ENCODE results near the gene CCIN.
A peak's percentile ranks its signal among the peaks of the same experiment; 100 is the strongest.

The CCIN gene

DNA sequence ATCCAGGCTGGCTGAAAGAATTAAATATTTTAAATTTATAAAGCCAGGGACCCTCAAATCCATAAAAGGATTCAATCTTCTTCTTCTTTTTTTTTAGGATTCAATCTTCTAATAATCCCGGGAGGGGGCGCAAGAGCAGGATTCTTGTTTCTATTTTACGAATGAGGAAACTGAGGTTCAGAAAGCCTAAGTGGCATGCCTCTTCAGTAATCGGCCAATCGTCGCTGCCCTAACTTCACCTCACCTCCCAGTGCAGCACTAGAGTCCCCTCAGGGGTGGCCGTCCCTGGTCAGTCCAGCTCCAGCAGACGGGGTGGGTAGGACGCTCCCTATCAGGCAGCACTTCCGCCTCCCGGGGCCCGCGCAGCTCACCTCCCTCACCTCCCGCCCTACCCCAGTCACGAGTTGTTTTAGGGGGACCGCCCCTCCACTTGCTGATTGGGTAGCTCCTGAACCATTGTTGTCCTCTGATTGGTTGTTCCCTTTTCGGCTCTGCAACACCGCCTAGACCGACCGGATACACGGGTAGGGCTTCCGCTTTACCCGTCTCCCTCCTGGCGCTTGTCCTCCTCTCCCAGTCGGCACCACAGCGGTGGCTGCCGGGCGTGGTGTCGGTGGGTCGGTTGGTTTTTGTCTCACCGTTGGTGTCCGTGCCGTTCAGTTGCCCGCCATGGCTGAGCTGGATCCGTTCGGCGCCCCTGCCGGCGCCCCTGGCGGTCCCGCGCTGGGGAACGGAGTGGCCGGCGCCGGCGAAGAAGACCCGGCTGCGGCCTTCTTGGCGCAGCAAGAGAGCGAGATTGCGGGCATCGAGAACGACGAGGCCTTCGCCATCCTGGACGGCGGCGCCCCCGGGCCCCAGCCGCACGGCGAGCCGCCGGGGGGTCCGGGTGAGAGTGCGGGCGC lies 21.5 kb downstream of the CCIN start, which contains the start of gene CLTA:
Gene CLTA, plus strand, starts transcription at position 534 of the 902 bp plus-strand sequence. Its CDS starts 136 bp downstream, at position 670.
- DNase-seq (ENCODE audit: low read depth): peak; percentile 97

DNA sequence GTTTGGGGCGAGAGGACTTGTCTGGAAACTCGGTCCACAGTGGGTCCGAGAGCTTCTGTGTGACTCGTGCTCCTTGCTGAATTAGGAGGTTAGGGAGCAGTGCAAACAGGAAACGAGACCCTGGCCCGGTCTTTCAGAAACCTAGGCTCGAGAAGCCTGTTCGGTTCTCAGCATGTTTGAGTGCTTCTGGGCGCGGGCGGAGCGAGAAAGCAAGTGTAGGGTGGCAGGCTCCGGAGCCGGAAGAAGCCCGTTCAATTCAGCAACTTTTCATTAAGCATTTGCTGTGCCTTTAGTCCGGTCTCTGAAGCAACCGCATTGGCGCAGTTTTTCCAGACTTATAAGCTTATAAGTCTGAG lies 22.1 kb downstream of the CCIN start:
- no peak for DNase-seq (ENCODE audit: low read depth)

DNA sequence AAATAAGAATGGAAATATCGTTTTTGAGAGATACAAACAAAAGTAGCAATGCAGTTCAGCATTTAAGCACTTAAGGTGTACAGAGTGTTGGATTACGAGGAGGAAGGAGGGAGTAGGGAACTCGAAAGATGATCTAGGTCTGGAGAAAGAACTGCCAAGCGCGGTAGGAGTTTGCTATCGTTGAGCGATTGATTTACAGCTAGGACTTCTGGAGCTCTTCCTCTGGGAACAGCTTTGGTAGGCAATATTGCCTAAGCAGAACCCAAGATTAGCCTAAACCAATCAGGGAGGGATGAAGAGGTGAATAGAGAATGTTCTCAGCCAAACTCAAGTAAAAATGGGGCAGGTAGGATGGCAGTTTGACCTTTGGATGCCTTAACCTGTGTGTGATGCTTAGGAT lies 22.5 kb downstream of the CCIN start:
- no peak for DNase-seq (ENCODE audit: low read depth)

- no peak for DNase-seq (ENCODE audit: low read depth)
Measured at GRCh38 chr9:36192196-36192595, 23.0 kb downstream of the CCIN start.

DNA sequence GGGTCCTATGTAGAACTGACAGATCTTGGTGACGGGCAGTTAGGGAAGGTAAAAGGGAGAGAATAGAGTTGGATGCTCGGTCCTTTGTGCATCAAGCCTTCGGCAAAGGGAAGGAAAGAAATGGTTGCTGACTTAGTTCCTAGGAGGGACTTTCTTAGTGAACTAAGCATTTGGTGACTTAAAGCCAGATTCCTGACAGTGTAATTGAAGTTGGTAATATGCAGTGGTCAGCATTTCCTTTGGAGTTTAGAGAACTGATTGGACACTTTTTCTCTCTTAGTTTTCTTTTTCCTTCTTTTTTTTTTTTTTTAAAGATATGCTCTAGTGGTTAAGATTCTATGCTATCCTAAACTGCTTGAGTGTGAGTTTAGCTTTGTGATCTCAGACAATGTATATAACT lies 23.8 kb downstream of the CCIN start:
- no peak for DNase-seq (ENCODE audit: low read depth)

- DNase-seq (ENCODE audit: low read depth): no peak
Measured at GRCh38 chr9:36194326-36195000, 25.3 kb downstream of the CCIN start.

- DNase-seq (ENCODE audit: low read depth): no peak
Measured at GRCh38 chr9:36204906-36205547, 35.8 kb downstream of the CCIN start.

DNA sequence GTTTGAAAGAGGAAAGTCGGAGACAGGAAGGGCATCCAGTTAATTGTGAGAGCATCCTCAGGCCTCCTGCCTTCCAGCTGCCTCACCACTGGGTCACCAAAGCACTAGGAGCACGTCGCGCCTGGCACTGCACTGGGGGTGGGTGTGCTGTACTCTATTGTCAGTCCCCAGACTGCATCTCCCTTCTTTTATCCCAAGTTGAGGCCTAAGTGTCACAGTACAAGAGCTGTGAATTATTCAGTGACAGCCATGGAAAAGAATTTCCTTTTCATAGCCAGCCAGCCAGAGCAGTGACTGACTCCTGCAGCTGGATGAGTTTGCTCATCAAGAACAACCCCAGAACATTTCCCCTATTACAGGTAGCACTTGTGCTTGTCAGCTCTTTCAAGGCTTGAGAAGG lies 37.8 kb downstream of the CCIN start:
- no peak for DNase-seq (ENCODE audit: low read depth)

GRCh38 chr9:36207546-36208012 lies 38.4 kb downstream of the CCIN start:
- DNase-seq (ENCODE audit: low read depth): no peak

- no peak for DNase-seq (ENCODE audit: low read depth)
Measured at GRCh38 chr9:36208521-36209253, 39.5 kb downstream of the CCIN start.

- no peak for DNase-seq (ENCODE audit: low read depth)
Measured at GRCh38 chr9:36210722-36211121, 41.5 kb downstream of the CCIN start.

DNA sequence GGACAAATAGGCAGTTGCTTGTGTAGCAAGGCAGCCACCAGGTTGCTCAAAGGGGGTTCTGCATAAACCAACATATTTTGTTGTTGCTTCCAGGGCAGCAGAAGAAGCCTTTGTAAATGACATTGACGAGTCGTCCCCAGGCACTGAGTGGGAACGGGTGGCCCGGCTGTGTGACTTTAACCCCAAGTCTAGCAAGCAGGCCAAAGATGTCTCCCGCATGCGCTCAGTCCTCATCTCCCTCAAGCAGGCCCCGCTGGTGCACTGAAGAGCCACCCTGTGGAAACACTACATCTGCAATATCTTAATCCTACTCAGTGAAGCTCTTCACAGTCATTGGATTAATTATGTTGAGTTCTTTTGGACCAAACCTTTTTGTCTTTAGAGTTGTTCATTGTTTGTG lies 42.3 kb downstream of the CCIN start:
- no peak for DNase-seq (ENCODE audit: low read depth)

DNA sequence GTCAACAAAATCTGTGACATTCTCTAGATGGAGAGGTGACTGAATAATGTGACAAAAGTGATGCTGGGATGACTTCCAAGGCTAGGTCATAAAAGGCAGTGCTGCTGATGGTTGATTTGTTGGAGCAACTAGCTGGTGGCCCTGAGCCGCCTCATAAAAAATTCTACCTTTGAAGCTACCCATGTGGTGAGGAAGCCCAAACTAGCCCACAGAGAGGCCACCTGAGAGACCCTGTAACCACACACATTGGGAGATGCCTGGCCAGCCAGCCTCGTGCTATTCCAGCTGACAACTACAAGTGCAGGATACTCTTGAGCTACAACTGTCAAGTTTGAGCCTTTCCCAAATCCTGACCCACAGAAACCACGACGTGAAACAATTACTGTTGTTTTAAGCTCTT lies 44.2 kb downstream of the CCIN start:
- no peak for DNase-seq (ENCODE audit: low read depth)

DNA sequence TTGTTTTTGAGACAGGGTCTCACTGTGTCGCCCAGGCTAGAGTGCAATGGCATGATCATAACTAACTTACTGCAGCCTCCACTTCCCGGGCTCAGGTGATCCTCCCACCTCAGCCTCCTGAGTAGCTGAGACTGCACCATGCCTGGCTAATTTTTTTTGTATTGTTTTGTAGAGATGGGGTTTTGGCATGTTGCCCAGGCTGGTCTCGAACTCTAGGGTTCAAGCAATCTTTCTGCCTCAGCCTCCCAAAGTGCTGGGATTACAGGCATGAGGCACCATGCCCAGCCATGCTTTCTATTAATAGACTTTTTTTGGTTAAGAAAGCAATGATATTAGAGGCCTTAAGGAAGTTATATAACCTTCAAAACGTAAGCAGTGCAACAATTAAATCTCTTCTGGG lies 44.8 kb downstream of the CCIN start:
- no peak for DNase-seq (ENCODE audit: low read depth)

DNA sequence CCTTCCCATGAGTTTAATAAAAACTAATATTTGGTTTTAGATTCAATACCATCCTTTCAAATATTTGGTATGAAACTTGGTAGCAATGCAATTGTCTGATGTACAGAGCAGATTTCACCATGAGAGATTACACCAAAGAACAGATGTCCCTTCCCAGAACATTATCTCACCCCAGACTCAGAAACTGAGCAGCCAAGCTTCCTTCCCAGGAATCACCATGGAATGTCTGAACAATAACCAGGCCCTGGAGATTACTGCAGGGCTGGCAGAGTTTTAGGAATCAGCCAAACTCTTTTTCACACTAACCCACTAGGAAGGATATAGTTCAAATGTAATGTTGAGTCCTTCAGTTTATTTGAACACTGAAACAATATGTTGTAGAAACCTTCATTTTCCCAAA lies 45.4 kb downstream of the CCIN start:
- DNase-seq (ENCODE audit: low read depth): no peak

DNA sequence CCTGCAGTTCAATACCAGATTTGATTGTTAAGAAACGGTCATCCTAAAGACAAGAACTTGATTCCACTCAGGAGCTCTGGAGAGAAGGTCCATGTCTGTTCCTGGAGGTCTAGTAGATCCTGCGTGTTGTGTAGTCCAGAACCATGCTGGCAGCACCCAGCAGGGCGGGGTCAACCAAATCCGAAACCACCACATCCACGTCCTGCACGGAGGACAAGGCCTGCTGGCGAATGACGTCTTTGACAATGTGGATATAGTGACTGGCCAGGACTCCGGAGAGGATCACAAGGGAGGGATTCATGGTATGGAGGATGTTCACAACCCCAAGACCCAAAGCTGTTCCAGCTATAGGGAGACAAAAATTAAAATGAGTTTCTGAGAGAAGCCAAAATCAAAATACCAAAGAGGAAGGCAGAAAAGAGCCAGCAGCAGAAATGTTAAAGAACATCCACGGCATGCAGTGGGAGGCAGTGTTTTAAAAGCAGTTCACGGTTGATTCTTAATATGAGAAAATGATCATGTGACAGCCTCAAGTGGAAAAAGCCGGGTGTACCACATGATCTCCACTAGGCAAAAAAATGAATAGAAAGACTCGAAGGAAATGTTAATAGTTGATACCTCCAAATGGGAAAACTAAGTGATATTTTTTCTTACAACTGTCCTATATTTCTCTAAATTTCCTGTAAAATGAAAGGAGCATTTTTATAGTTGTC lies 48.2 kb downstream of the CCIN start:
- DNase-seq (ENCODE audit: low read depth): no peak

GRCh38 chr9:36218011-36218410 lies 48.8 kb downstream of the CCIN start:
- no peak for DNase-seq (ENCODE audit: low read depth)

DNA sequence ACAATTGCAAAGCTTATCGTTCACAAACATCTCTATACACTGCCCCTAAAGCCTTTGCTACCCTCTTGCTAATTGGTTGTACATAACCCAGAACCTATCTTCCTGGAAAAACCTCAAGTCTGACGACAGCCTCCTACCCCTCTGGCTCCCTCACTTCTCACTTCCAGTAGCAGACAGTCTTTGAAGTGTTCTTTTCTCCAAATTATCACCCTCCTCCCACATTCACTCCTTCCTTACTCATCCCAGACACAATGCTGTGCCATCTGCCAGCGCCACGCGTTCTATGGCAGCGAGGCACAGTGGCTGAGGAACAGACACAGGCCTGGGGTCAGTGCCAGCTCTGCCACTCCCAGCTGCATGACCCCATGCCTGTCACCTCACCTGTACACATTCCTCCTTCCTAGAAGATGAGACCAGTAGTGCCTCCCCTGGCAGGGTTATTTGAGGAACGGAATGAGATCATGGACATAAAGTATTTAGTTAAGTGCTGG lies 49.3 kb downstream of the CCIN start:
- no peak for DNase-seq (ENCODE audit: low read depth)

Data from GM04503 (cell line).